HepG2 (cell line): ENCODE data around the gene NPBWR2. TPM values are rescaled to one million over a fixed set of nuclear protein-coding genes. Genes with fewer than 3 reads are reported as not detected.

Experiments used
- MTF2 ChIP-seq: sonication (generic); formaldehyde crosslinking; IDR thresholded peaks from 2 replicates; pipeline ENCODE4 v1.5.0; 2020; ENCODE audit warnings: missing genetic modification reagents, borderline replicate concordance
- SCMH1 ChIP-seq: sonication (generic); formaldehyde crosslinking; IDR thresholded peaks from 2 replicates; pipeline ENCODE4 v1.9.0; 2021; ENCODE audit warnings: missing genetic modification reagents, mild to moderate bottlenecking, borderline replicate concordance
- SOX5 ChIP-seq: IDR thresholded peaks from 2 replicates; pipeline ENCODE4 v1.6.1; 2016; ENCODE audit warnings: borderline replicate concordance
- TOE1 ChIP-seq: sonication (generic); formaldehyde crosslinking; IDR thresholded peaks from 2 replicates; pipeline ENCODE4 v1.4.0; 2020; ENCODE audit warnings: mild to moderate bottlenecking, missing genetic modification reagents
- ZKSCAN8 ChIP-seq: IDR thresholded peaks from 2 replicates; pipeline ENCODE4 v1.6.1; 2016; ENCODE audit warnings: borderline replicate concordance, missing genetic modification reagents, missing compliant biosample characterization
- ZNF33B ChIP-seq: sonication (generic); formaldehyde crosslinking; IDR thresholded peaks from 2 replicates; pipeline ENCODE4 v1.5.1; 2020; ENCODE audit warnings: mild to moderate bottlenecking, missing genetic modification reagents
- polyA plus RNA-seq, 8 experiments: library from polyadenylated mRNA; depleted of rRNA in 3 of 8; stranded (reverse) in 7 of 8; unstranded in 1 of 8; fragments of >200 nt; fragmentation: Illumina TruSeq in 4 of 8; extraction: Trizol in 4 of 8; gene quantifications; 2 replicates each; pipeline versions ENCODE4 v1.2.1 to v1.2.3, GENCODE V29; 2011 to 2016; ENCODE audit warnings: low read depth in 4 of 8, missing spikeins in 1 of 8, mixed read lengths in 1 of 8; ENCODE audit not compliant: insufficient read depth in 1 of 8
- total RNA-seq, 5 experiments: library from RNA; depleted of rRNA; stranded (reverse); fragments of >200 nt; fragmentation: Illumina TruSeq; extraction: Trizol; gene quantifications; 2 replicates each; pipeline ENCODE4 v1.2.3, GENCODE V29; 2016; ENCODE audit warnings: low read depth in 1 of 5
- TF ChIP-seq, protein P1 (sequence below): sonication (generic); formaldehyde crosslinking; IDR thresholded peaks from 2 replicates; pipeline ENCODE4 v1.4.0; 2020; ENCODE audit warnings: mild to moderate bottlenecking, missing genetic modification reagents
- TF ChIP-seq, protein P2 (sequence below): sonication (generic); formaldehyde crosslinking; IDR thresholded peaks from 2 replicates; pipeline ENCODE4 v1.4.0; 2020; ENCODE audit warnings: mild to moderate bottlenecking, missing genetic modification reagents
- TF ChIP-seq, protein P3 (sequence below): sonication (generic); formaldehyde crosslinking; IDR thresholded peaks from 2 replicates; pipeline ENCODE4 v1.5.0; 2020; ENCODE audit warnings: missing genetic modification reagents

Gene NPBWR2
- total and polyA plus RNA-seq, 2 of the 13 experiments (the other 11 are each of a cell fraction or from before 2014, with no cell fraction given) = not detected

DNA sequence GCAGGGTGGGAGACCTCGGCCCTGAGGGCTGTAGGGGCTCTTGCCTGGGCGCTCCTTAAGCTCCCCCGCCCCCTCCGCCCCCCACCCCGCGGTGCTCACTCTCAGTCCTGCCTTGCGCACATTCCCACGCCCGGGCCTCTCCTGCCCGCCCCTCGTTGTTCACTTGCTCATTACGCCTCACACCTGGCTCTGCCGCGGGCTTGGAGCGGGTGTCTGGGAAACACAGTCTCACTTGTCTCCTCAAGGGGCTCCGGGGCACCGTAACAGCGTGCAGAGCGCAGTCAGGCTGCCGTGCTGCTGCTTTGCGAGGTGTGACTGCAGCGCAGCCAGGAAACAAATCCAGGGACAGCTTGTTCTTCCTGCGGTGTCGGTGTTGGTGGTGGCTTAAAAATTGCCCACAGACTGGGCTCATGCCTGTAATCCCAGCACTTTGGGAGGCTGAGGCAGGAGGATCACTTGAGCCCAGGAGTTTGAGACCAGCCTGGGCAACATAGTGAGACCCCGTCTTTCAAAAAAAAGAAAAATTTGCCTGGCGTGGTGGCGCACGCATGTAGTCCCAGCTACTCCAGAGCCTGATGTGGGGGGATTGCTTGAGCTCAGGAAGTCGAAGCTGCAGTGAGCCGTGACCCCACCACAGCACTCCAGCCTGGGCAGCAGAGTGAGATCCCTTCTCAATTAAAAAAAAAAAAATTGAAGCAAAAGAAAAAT, 4.6 kb downstream of the NPBWR2 start (continued):
- TF ChIP-seq, protein P1, sequence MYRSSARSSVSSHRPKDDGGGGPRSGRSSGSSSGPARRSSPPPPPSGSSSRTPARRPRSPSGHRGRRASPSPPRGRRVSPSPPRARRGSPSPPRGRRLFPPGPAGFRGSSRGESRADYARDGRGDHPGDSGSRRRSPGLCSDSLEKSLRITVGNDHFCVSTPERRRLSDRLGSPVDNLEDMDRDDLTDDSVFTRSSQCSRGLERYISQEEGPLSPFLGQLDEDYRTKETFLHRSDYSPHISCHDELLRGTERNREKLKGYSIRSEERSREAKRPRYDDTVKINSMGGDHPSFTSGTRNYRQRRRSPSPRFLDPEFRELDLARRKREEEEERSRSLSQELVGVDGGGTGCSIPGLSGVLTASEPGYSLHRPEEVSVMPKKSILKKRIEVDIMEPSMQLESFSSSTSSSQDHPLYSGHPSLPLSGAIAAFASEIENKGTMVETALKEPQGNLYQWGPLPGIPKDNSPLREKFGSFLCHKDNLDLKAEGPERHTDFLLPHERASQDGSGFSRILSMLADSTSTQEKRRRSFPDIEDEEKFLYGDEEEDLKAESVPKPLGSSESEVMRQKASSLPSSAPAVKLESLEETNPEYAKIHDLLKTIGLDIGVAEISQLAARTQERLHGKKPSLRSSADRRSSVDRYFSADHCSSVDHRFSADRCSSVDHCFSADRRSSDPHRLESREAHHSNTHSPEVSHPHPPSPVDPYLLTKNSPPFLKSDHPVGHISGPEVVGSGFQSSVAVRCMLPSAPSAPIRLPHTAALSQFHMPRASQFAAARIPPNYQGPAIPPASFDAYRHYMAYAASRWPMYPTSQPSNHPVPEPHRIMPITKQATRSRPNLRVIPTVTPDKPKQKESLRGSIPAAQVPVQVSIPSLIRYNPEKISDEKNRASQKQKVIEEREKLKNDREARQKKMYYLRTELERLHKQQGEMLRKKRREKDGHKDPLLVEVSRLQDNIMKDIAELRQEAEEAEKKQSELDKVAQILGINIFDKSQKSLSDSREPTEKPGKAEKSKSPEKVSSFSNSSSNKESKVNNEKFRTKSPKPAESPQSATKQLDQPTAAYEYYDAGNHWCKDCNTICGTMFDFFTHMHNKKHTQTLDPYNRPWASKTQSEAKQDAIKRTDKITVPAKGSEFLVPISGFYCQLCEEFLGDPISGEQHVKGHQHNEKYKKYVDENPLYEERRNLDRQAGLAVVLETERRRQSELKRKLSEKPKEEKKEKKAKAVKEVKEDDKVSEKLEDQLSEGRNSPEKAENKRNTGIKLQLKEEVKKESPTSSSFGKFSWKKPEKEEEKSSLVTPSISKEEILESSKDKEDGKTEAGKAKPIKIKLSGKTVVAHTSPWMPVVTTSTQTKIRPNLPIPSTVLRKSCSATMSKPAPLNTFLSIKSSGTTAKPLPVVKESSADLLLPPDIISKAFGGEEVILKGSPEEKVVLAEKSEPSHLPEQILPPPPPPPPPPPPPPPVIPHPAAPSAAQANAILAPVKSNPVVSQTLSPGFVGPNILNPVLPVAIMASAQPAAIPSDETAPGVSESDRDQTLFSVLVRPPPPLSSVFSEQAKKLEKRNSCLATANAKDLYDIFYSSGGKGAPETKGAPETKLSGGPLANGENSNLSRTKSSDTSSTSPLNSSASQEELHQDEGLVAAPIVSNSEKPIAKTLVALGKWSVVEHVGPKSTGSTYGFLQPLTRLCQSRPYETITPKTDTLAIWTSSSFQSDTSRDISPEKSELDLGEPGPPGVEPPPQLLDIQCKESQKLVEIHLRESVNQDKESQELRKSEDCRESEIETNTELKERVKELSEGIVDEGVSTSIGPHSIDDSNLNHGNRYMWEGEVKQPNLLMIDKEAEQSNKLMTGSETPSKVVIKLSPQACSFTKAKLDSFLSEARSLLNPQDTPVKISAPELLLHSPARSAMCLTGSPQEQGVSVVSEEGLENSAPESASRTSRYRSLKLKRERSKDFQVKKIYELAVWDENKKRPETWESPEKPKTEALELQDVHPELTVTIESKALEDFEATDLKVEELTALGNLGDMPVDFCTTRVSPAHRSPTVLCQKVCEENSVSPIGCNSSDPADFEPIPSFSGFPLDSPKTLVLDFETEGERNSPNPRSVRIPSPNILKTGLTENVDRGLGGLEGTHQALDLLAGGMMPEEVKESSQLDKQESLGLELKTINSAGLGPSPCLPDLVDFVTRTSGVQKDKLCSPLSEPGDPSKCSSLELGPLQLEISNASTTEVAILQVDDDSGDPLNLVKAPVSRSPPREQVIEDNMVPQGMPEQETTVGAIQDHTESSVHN (CRISPR knock-in tag) = no peak
- TF ChIP-seq SCMH1 (no peak), SOX5 (CRISPR knock-in tag) (no peak), ZNF33B (CRISPR knock-in tag) (no peak), ZKSCAN8 (CRISPR knock-in tag) (no peak), MTF2 (CRISPR knock-in tag) (0 out of 2 replicates have a peak, but pooled peaks have one; percentile 13), TOE1 (no peak)
- TF ChIP-seq, protein P2, sequence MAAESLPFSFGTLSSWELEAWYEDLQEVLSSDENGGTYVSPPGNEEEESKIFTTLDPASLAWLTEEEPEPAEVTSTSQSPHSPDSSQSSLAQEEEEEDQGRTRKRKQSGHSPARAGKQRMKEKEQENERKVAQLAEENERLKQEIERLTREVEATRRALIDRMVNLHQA (CRISPR knock-in tag) = no peak
- TF ChIP-seq, protein P3, sequence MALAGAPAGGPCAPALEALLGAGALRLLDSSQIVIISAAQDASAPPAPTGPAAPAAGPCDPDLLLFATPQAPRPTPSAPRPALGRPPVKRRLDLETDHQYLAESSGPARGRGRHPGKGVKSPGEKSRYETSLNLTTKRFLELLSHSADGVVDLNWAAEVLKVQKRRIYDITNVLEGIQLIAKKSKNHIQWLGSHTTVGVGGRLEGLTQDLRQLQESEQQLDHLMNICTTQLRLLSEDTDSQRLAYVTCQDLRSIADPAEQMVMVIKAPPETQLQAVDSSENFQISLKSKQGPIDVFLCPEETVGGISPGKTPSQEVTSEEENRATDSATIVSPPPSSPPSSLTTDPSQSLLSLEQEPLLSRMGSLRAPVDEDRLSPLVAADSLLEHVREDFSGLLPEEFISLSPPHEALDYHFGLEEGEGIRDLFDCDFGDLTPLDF (CRISPR knock-in tag) = no peak
